NCI-H2171 treated with DMSO at 0.1 percent for 48 hours (cell line): Measurements from ENCODE around the gene SLC39A1.
"Not testable (repeated sequence)": the region's sequence is repeated elsewhere in the genome, so short reads cannot be mapped to it uniquely, and the experiment has no call there.

Source experiments
- DNase-seq: peaks from one replicate; lab custom pipeline; 2025; lab: John Stamatoyannopoulos, UW

SLC39A1 gene

DNA sequence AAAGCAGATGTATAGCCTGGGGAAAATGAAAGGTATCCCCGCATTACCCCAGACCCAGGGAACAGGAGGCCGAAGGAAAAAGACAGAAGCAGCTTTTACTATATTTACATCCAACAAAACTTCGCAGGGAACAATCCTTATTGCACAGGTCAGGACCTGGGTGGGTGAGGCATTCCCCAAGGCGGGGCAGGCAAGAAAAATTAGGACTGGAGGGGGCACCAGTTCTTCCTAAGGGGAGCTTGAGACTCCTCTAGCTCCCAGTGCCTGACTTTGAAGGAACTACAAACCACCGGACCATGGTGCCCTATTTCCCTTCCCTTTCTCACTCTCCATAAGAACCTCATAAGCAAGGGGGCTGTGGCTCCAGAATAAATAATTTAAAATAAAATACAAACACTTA lies 33.9 kb downstream of the SLC39A1 start:
- DNase-seq: no peak

DNA sequence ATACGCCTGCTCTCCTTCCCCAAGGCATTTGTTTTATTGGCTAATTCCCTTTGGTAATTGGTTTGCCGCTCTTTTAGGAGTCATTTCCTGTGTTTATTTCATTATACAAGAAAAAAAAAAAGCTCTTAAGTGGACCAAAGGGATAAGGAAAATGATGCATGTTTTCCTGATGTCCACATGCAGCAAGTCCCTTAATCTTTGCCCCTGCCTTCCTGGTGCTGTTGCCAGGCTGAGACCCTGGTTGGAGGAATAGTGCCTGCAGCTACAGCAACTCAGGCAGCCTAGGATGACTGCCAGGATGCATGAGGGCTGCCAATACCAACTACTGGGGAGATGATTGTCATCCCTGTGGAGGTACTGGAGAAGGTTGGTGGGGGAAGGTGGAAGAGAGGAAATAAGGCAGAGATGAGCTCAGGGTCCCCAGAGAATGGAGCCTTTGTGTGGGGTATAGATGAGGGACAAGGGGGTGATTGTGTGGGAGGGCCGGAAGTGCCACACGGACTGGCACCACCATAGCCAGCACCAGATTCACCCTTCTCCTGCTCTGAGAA lies 34.5 kb downstream of the SLC39A1 start:
- no peak for DNase-seq

DNA sequence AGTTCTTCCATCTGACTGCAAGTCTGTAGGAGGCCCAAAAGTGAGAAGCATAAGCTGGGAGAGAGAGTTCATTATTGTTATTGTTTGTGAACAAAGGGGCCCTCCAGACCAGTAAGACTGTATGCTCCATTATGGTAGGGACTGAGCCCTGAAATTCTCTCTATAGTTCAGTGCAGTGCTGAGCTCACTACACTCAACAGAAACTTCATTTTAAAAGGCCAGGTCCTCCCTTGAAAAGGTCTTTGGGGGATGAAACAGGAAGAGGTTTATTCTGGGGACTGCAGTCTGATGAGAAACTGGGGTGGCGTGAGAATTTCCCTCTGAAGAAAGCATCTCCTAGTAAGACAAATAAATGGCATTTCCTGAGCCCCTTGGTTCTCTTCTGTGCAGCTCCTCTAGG lies 35.1 kb downstream of the SLC39A1 start:
- no peak for DNase-seq

DNA sequence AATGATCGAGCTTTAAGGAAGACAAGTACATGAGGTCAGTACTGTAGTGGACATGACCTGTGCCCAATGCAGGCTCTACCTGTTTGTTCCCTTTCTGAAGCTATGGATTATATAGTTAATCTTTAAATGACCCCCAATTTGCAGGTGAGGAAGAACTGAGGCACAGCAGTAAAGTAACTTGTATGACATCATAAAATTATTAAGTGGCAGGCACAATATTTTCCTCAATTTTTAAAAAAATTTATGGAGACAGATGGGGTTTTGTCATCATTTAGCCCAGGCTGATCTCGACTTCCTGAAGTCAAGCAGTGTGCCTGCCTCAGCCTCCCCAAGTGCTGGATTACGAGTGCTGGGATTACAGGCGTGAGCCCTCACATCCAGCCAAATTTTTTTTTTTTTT lies 36.9 kb downstream of the SLC39A1 start:
- no peak for DNase-seq

DNA sequence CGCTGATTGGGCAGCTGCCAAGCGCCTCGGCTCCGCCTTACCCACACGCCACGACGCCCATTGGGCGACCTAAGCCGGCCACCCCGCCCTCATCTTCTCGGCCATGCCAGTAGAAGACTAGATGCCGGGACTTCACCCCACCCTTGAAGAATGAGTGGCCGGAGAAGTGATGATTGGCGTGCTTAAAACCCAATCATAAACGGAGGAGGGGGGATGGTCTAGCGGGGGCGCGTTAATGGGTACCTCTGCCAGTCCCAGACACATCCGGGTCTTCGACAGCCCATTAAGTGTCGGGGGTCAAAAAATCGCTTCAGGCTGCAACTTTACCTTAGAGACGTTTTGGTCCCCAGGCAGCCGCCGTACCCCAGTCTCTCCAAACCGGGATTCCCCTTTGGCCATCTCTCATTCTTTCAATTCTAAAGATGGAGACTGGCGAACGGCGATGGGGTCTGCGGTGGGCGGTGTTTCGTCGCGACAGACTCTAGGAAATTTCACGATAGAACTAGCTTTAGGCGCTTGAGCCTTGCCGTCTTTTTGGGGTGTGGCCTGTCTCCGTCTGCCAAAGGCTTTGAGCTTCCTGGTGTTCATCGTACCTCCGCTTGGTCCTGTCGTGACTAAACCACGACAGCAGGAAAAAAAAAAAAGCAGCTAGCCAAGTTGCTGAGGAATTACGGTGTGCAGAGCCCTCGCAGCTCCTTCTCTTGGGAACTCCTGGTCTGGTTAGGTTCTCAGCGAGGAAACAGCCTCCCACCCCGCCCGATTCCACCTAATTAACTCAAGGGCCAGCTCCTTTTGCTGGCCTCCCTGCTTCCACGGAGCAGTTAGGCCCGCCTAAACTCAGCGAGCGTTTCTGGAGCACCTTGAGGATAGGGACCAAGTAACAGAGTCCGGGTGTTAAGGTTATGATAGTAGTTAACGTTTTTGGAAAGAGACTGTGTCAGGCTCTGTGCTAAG lies 40.1 kb downstream of the SLC39A1 start, which contains the start of gene GATAD2B:
TSS of gene GATAD2B (minus strand) at position 1 of the 954 bp plus-strand sequence. CDS start 94,625 bp downstream, outside the sequence.
- peak; percentile 99 for DNase-seq

DNA sequence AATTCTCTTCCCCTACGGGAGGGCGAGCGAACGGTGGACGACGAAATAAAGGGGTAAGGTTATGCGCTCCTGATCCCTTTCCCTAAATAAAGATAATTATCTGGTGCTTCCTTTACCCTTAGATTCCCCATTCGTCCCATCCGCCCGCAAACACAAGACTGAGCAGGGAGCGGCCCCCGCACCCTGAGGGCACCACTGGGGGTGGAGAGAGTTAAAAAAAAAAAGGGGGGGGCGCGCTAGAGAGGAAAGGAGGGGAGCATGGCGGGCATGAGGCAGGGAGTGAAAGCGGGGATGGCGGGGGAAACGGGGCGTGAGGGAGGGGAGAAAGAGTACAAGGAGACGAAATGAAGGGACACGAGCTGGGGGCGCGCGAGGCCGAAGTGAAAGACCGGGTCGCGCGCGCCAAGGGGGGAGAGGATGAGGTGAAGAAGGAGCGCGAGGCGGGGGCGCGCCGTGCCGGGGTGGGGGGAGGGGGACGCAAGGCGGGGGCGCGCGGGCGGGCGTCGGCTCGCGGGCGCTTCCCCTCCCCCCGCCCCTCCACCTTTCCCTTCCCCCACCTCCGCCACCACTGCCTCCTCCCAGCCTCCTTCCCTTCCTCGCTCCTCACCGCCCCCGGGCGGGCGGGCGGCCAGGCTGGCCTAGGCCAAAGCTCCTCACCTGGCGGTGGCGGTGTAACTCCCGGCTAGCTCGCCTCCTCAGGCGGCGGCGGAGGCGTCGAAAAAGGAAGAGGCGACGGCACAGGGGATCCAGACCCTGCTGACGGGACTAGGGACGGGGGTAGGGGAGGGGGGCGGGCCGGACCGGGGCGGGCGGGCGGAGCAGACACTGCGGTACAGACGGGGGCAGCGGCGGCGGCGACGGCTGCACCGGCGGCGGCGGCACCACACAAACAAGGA lies 41.0 kb downstream of the SLC39A1 start:
- DNase-seq: peak; percentile 83

DNA sequence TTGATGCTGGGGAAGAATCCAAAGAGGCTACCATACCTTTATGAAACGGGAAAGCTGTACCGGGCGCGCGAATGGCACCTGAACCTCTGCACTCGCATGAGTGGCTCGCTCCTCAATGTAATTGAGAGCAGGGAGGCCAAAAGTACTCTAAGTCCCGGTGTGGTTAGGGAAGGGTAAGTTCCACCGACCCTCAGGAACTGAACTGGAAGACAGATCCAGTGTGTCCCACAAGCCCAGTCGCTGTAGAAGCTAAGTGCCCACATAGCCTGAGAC lies 41.6 kb downstream of the SLC39A1 start:
- DNase-seq: peak; percentile 26

DNA sequence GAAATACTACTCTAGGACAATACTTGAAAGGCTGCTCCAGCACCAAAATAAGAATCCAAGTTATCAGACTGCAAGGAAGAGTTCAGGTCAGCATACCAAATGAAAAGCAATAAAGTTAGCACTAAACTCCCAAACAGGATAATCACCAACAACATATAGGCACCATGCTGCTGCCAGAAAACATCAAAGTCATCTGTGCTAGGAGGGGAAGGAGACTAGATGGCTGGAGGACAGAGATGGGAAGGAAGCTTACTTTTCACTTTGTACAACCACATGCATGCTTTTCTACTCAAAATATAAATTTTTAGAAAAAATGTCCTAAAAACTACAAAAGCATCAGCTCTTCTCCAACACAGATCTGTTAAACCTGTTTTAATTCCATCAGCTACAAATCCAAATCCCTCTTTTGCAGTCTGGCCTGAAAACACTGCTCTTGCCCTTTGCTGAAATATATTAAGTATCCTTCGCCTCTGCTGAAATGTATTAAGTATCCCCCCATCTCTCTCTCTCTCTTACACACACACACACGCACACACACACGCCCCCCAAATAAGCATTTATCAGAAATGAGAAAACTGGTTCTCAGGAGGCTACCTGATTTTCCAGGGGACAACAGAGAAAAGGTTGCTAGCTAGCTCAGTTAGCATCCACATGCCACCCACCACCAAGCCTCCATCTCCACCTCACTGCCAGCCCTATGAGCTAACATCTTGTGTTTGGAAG lies 42.1 kb downstream of the SLC39A1 start:
- no peak for DNase-seq

DNA sequence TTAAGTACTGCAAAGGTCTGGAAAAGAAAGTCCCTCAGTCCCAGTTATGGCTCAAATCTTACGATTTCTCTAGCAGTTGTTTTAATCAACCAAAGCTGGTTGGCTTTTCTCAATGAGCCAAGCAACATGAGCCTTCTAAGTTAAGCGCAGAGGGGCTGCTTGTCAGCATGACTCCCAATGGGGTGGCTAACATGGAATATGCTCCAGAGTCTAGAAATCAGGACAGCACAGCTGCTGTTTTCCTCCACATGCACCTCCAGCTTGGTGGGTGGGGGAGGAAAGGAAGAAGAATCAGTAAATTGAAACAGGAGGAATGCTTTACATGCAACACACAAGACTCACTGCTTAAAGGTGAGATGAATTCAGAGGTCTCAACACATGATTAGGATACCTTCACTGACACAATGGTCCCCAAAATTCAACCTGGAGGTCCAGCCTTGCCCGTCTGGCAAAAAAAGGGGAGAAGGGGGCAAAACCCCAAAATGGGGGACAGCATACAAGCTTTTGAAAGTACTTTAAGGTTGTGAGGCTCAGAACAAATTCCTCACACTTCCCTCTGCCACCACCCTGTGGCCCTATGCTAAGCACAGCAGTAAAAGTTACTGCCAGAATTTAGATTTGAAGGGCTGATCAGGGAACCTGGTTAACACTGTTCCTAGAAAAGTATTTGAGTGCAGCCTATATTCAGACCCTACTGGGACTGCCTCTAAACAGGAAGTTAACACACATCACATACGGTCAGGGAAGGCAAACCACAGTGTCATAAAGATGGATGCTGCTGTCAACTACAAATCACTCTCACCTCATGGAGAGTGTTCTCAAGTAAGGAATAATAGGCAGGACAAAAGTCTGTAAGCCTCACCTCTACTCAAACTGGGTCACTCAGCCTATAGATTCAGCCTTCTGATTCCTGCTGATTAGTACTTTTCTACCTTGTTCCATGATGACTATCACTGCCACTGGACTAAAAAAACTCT lies 43.2 kb downstream of the SLC39A1 start:
- DNase-seq: peak; percentile 7

DNA sequence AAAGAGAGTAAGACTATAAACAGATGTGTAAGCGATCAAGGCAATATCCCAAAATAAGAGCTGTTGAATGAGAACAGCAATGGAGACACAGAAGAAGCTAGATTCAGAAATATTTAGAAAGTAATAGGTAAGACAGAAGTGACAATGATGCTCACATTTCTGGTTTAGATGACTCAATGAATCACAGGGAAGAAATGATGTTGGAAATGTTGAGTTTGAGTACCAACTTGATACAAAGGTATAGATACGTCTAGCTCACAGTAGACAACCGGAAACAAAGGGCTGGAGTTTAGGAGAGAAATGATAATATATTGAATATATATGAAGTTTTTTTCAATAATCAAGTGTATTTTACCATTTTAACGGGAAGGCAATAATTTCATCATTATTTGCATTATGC lies 47.0 kb downstream of the SLC39A1 start:
- no peak for DNase-seq

DNA sequence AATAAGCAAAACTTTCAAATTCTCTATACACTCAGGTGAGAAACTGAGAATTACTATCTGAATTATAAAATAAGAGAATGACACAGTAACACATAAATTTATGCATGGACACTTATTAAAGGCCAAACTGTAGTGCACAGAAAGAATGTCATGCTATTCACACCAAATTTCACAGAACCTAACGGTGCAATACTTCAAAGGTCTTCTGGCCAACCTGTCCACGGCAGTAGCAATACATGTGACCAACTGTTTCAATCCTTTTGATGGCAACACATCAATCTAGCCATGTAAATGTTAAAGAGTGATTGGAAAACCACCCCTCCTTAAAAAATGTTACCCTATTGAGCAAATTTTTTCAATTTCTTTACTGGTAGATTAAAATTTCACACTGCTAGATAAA lies 51.0 kb downstream of the SLC39A1 start:
- no peak for DNase-seq

DNA sequence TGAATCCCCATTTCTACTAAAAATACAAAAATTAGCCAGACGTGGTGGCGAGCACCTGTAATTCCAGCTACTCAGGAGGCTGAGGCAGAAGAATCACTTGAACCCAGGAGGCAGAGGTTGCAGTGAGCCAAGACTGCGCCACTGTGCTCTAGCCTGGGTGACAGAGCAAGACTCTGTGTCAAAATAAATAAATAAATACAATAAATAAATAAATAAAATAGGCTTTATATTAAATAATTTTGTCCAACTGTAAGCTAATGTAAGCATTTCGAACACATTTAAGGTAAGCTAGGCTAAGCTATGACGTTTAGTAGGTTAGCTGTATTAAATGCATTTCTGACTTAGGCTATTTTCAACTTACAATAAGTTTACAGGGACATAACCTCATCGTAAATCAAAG lies 52.8 kb downstream of the SLC39A1 start:
- not testable (repeated sequence) for DNase-seq
